Activated naive CD8-positive, alpha-beta T cell treated with anti-CD3 and anti-CD28 coated beads, Interleukin-2, amount 10 ng/mL, durations not matched to agents 7 days and 5 days (primary cell): Measurements from ENCODE around the gene RGL4. TPM values are rescaled to one million over a fixed set of nuclear protein-coding genes. Genes with fewer than 3 reads are reported as not detected.

Experiments used
- ATAC-seq: fragments of 150-1000 bp; cut with Tn5 transposase; one replicate; pipeline ENCODE4 v1.10.0; 2021; ENCODE audit warnings: low read depth, moderate library complexity
- POLR2A ChIA-PET: fragments of 350-600 bp; sonication (Branson Sonifier 250); formaldehyde crosslinking; loops from one replicate; lab custom pipeline; 2021; ENCODE audit warnings: antibody characterized with exemption; lab: Charles Lee
- DNase-seq: peaks from one replicate; pipeline ENCODE4 v3.0.0; 2021
- H3K27ac Mint-ChIP-seq: one replicate; pipeline ENCODE4 v1.8.0; 2022; ENCODE audit warnings: mild to moderate bottlenecking, mixed read lengths
- H3K27me3 Mint-ChIP-seq: one replicate; pipeline ENCODE4 v1.8.0; 2022; ENCODE audit warnings: mild to moderate bottlenecking, moderate library complexity, mixed read lengths
- H3K36me3 Mint-ChIP-seq: one replicate; pipeline ENCODE4 v1.8.0; 2021; ENCODE audit warnings: mild to moderate bottlenecking, mixed read lengths
- H3K4me1 Mint-ChIP-seq: one replicate; pipeline ENCODE4 v1.8.0; 2021; ENCODE audit warnings: mixed read lengths
- H3K4me3 Mint-ChIP-seq: one replicate; pipeline ENCODE4 v1.8.0; 2022; ENCODE audit warnings: mild to moderate bottlenecking, moderate library complexity, mixed read lengths
- H3K9me3 Mint-ChIP-seq: one replicate; pipeline ENCODE4 v1.8.0; 2021; ENCODE audit warnings: mixed read lengths
- total RNA-seq, 2 experiments: library from RNA; stranded (reverse); gene quantifications; one replicate each; pipeline ENCODE4 v1.2.3, GENCODE V29; 2021

RGL4 gene
- total RNA-seq, 2 experiments from 2014 or later, result 24.9 to 25.8 TPM

GRCh38 chr22:23696326-23696851, 5.6 kb downstream of the RGL4 start:
- Mint-ChIP-seq H3K27me3 (no peaks in the 10 kb centered on the region), H3K36me3 (peaks cover 54% of the 10 kb centered on the region), H3K27ac (peak overlapping the region; percentile 100), H3K9me3 (no peaks in the 10 kb centered on the region), H3K4me3 (peak overlapping the region; percentile 98), H3K4me1 (peaks cover 39% of the 10 kb centered on the region)
- POLR2A ChIA-PET, result interaction anchor here (0.5 to 2.4 kb wide), 14 partner anchors 9 to 316 kb away, joined by 3 to 19 read pairs (median 4); partner anchors contain the start of genes C22orf15, MIF and ZNF70
- ATAC-seq (peak; percentile 99), DNase-seq (peak; percentile 76)

- peaks cover 42% of the 10 kb centered on the region for H3K4me1 Mint-ChIP-seq
- ATAC-seq (no peak), DNase-seq (no peak)
- POLR2A ChIA-PET, result interaction anchor here (0.5 to 2.4 kb wide), 14 partner anchors 8 to 315 kb away, joined by 3 to 19 read pairs (median 4); partner anchors contain the start of genes C22orf15, MIF and ZNF70
- H3K4me3 Mint-ChIP-seq, result peak overlapping the region; percentile 98
- peak overlapping the region; percentile 100 for H3K27ac Mint-ChIP-seq
- peaks cover 63% of the 10 kb centered on the region for H3K36me3 Mint-ChIP-seq
- H3K27me3 Mint-ChIP-seq, result no peaks in the 10 kb centered on the region
- H3K9me3 Mint-ChIP-seq, result no peaks in the 10 kb centered on the region
Measured at GRCh38 chr22:23697031-23697970, 6.5 kb downstream of the RGL4 start.

DNA sequence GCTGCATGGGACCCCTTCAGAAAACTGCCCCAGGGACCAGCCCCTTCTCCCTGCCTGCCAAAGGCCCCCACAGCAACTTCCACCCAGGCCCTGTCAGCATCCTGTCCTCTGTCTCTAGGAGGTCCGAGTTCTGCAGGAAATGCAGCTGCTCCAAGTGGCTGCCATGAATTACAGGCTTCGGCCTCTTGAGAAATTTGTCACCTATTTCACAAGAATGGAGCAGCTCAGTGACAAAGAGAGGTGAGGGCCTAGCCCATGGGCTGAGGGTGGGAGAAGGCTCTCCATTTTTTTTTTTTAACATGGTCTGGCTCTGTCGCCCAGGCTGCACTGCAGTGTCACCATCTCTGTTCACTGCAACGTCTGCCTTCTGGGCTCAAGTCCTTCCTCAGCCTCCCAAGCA, 7.3 kb downstream of the RGL4 start:
- Mint-ChIP-seq H3K36me3 (peaks cover 63% of the 10 kb centered on the region), H3K4me3 (peak overlapping the region; percentile 98), H3K9me3 (no peaks in the 10 kb centered on the region), H3K27ac (peak overlapping the region; percentile 100), H3K27me3 (no peaks in the 10 kb centered on the region), H3K4me1 (peaks cover 44% of the 10 kb centered on the region)
- POLR2A ChIA-PET, result interaction anchor here (0.6 to 1.5 kb wide), 2 partner anchors 68 to 89 kb away, joined by 3 to 5 read pairs; partner anchors contain the start of gene SMARCB1
- ATAC-seq, result no peak
- no peak for DNase-seq

- no peak for DNase-seq
- Mint-ChIP-seq H3K27me3 (no peaks in the 10 kb centered on the region), H3K27ac (peak overlapping the region; percentile 53), H3K4me1 (peaks cover 45% of the 10 kb centered on the region), H3K9me3 (no peaks in the 10 kb centered on the region), H3K36me3 (peaks cover 67% of the 10 kb centered on the region), H3K4me3 (no peak overlapping the region)
- no peak for ATAC-seq
- POLR2A ChIA-PET, result interaction anchor here (0.6 to 1.5 kb wide), 2 partner anchors 68 to 88 kb away, joined by 3 to 5 read pairs; partner anchors contain the start of gene SMARCB1
Measured at GRCh38 chr22:23698673-23699235, 7.9 kb downstream of the RGL4 start.

GRCh38 chr22:23700706-23701105, 9.9 kb downstream of the RGL4 start:
- DNase-seq (no peak), ATAC-seq (no peak)
- Mint-ChIP-seq H3K4me3 (no peak overlapping the region), H3K27me3 (no peaks in the 10 kb centered on the region), H3K36me3 (peaks cover 75% of the 10 kb centered on the region), H3K9me3 (no peaks in the 10 kb centered on the region), H3K4me1 (peaks cover 48% of the 10 kb centered on the region), H3K27ac (no peak overlapping the region)
- POLR2A ChIA-PET, result no interaction called here

- peaks cover 44% of the 10 kb centered on the region for H3K4me1 Mint-ChIP-seq
- no peak overlapping the region for H3K4me3 Mint-ChIP-seq
- POLR2A ChIA-PET, result no interaction called here
- H3K9me3 Mint-ChIP-seq, result no peaks in the 10 kb centered on the region
- ATAC-seq (no peak), DNase-seq (no peak)
- H3K27ac Mint-ChIP-seq, result no peak overlapping the region
- no peaks in the 10 kb centered on the region for H3K27me3 Mint-ChIP-seq
- peaks cover 89% of the 10 kb centered on the region for H3K36me3 Mint-ChIP-seq
Measured at GRCh38 chr22:23704062-23704461, 13.2 kb downstream of the RGL4 start.

DNA sequence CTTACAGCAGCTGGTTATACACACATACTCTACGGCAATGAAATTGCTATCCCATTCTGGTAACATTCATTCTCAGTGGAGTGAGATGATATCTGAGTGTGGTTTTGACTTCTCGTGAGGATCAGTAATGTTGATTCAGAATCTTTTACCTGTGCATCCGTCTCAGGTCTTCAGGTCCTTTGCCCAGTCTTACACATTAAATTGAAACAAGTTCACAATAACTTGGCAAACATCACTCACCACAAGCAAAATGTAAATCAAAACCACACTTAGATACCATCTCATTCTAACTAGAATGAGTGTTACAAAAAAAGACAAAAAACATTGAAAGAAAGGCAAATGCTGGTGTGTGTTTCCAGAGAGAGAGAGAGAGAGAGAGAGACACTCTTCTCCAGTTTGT, 14.0 kb downstream of the RGL4 start:
- Mint-ChIP-seq H3K36me3 (peaks cover 89% of the 10 kb centered on the region), H3K4me3 (peak overlapping the region; percentile 37), H3K9me3 (no peaks in the 10 kb centered on the region), H3K4me1 (peaks cover 45% of the 10 kb centered on the region), H3K27me3 (no peaks in the 10 kb centered on the region), H3K27ac (peak overlapping the region; percentile 67)
- no peak for DNase-seq
- no peak for ATAC-seq
- POLR2A ChIA-PET, result interaction anchor here (0.6 kb wide), 1 partner anchor 47 kb away, joined by 7 read pairs; no protein-coding TSS in a partner anchor

- Mint-ChIP-seq H3K27ac (peak overlapping the region; percentile 67), H3K4me1 (peaks cover 44% of the 10 kb centered on the region), H3K9me3 (no peaks in the 10 kb centered on the region), H3K27me3 (no peaks in the 10 kb centered on the region), H3K36me3 (peaks cover 89% of the 10 kb centered on the region), H3K4me3 (peak overlapping the region; percentile 37)
- ATAC-seq (peak; percentile 45), DNase-seq (no peak)
- POLR2A ChIA-PET, result interaction anchor here (1.3 kb wide), 1 partner anchor 9 kb away, joined by 5 read pairs; no protein-coding TSS in a partner anchor
Measured at GRCh38 chr22:23705358-23705757, 14.5 kb downstream of the RGL4 start.

GRCh38 chr22:23708270-23708669, 17.5 kb downstream of the RGL4 start:
- Mint-ChIP-seq H3K27ac (no peak overlapping the region), H3K4me1 (peaks cover 39% of the 10 kb centered on the region), H3K4me3 (no peak overlapping the region), H3K9me3 (no peaks in the 10 kb centered on the region), H3K36me3 (peaks cover 73% of the 10 kb centered on the region), H3K27me3 (no peaks in the 10 kb centered on the region)
- no peak for ATAC-seq
- no peak for DNase-seq
- POLR2A ChIA-PET, result interaction anchor here (1.9 kb wide), 1 partner anchor 12 kb away, joined by 5 read pairs; no protein-coding TSS in a partner anchor

DNA sequence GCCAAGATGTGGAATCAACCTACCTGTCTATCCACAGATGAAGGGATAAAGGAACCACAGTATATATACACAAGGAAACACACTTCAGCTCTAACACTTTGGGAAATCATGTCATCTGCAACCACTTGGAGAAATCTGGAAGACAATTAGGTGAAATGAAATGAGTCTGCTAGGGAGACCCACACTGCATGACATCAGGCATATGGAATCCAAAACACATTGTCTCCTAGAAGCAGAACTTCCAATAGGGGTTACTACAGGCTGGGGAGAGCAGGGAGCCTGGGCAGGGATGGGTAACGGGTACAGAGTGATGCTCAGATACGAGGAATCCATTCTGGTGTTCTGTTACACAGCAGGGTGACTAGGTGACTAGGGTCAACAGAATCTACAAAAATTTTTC, 18.3 kb downstream of the RGL4 start:
- no peak overlapping the region for H3K4me3 Mint-ChIP-seq
- DNase-seq, result no peak
- no peak overlapping the region for H3K27ac Mint-ChIP-seq
- H3K4me1 Mint-ChIP-seq, result peaks cover 36% of the 10 kb centered on the region
- ATAC-seq, result no peak
- POLR2A ChIA-PET, result interaction anchor here (1.9 kb wide), 1 partner anchor 13 kb away, joined by 5 read pairs; no protein-coding TSS in a partner anchor
- peaks cover 67% of the 10 kb centered on the region for H3K36me3 Mint-ChIP-seq
- no peaks in the 10 kb centered on the region for H3K9me3 Mint-ChIP-seq
- H3K27me3 Mint-ChIP-seq, result no peaks in the 10 kb centered on the region

DNA sequence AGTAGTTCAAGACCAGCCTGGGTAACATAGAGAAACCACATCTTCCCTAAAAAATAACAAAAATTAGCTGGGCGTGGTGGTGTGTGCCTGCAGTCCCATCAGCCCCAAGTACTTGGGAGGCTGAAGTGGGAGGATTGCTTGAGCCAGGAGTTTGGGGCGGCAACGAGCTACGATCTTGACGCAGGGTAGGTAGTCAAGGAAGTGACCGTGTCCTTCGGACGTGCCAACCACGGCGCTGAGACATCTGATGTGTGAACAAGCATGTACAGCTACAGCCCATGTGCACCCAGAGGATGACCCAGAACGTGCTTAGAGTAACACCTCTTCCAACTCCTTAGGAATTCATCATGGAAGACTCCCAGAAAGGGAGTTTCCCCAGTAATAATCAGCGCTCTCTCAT, 21.4 kb downstream of the RGL4 start:
- Mint-ChIP-seq H3K4me3 (no peak overlapping the region), H3K27ac (no peak overlapping the region), H3K27me3 (no peaks in the 10 kb centered on the region), H3K9me3 (no peaks in the 10 kb centered on the region), H3K36me3 (peaks cover 43% of the 10 kb centered on the region), H3K4me1 (peaks cover 18% of the 10 kb centered on the region)
- DNase-seq (no peak), ATAC-seq (no peak)
- POLR2A ChIA-PET, result interaction anchor here (1.5 kb wide), 1 partner anchor 16 kb away, joined by 7 read pairs; no protein-coding TSS in a partner anchor

DNA sequence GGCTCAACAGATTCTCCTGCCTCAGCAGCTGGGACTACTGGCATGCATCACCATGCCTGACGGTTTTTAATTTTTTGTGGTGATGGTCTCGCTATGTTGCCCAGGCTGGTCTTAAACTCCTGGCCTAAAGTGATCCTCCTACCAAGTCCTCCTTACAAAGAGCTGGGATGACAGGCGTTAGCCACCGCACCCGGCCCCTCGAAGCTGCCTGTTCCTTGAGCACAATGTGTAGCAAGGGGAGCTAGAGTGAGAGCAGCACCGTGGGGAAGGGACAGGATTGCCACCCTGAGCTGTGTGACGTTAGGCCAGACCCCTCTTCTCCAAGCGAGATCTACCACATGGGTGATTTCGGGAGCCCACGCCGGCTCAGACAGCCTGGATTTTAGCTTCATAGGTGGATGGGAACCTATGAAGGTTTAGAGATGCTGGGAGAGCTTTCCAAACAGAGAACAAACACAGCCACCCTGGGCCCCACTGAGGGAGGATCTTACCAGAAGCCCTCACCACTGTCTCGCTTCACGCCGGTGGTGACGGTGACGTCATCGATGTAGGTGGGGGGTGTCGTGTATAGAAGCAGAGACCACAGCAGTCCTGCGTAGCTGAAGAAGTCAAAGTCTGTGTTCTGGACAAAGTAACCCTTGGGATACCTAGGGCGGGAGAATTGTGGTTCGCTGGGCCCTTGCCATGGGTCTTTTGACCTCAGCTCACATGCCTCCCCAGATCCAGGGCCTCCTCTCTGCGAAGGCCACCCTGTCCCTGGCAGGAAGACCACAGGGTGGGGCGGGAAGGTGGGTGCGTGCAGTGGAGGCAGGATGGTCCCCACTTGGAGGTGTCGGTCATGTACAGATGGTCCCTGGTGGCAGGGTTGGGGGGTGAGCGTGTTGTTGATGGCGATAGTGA, 23.1 kb downstream of the RGL4 start:
- Mint-ChIP-seq H3K4me1 (peaks cover 12% of the 10 kb centered on the region), H3K36me3 (peaks cover 31% of the 10 kb centered on the region), H3K4me3 (no peak overlapping the region)

More for the DNA sequence above, 23.1 kb downstream of the RGL4 start:
- Mint-ChIP-seq H3K27me3 (no peaks in the 10 kb centered on the region), H3K27ac (no peak overlapping the region), H3K9me3 (no peaks in the 10 kb centered on the region)
- ATAC-seq (no peak), DNase-seq (no peak)
- POLR2A ChIA-PET, result no interaction called here
